IPS-18a (cell line): ENCODE measurements around the gene MET.
"Not testable (repeated sequence)": the region's sequence is repeated elsewhere in the genome, so short reads cannot be mapped to it uniquely, and the experiment has no call there.

Experiments used
- H3K27ac ChIP-seq: one replicate; pipeline ENCODE4 v1.5.1; 2013; ENCODE audit warnings: low read length
- H3K27me3 ChIP-seq: one replicate; pipeline ENCODE4 v1.6.1; 2013; ENCODE audit warnings: mild to moderate bottlenecking, low read length; ENCODE audit not compliant: control insufficient read depth, insufficient read depth
- H3K36me3 ChIP-seq: one replicate; pipeline ENCODE4 v1.6.1; 2013; ENCODE audit warnings: low read depth, low read length; ENCODE audit not compliant: control insufficient read depth
- H3K4me1 ChIP-seq: one replicate; pipeline ENCODE4 v1.6.1; 2013; ENCODE audit warnings: low read depth, low read length; ENCODE audit not compliant: control insufficient read depth
- H3K4me3 ChIP-seq: one replicate; pipeline ENCODE4 v1.5.1; 2013; ENCODE audit warnings: low read length
- H3K9ac ChIP-seq: one replicate; pipeline ENCODE4 v1.6.1; 2013; ENCODE audit warnings: mild to moderate bottlenecking, low read length, moderate library complexity
- H3K9me3 ChIP-seq: one replicate; pipeline ENCODE4 v1.6.1; 2013; ENCODE audit warnings: low read depth, low read length; ENCODE audit not compliant: control insufficient read depth

The MET gene

GRCh38 chr7:116742641-116743040 lies 70.6 kb downstream of the MET start:
- H3K4me1 ChIP-seq: peaks cover 14% of the 10 kb centered on the region
- no peaks in the 10 kb centered on the region for H3K9me3 ChIP-seq
- H3K36me3 ChIP-seq: no peaks in the 10 kb centered on the region
- no peak overlapping the region for H3K4me3 ChIP-seq
- H3K27me3 ChIP-seq: no peaks in the 10 kb centered on the region
- H3K27ac ChIP-seq: no peak overlapping the region
- H3K9ac ChIP-seq: no peak overlapping the region

- H3K9me3 ChIP-seq, H3K4me1 ChIP-seq, H3K27me3 ChIP-seq, H3K9ac ChIP-seq, H3K36me3 ChIP-seq, H3K27ac ChIP-seq, H3K4me3 ChIP-seq: not testable (repeated sequence)
These were observed 71.8 kb downstream of the MET start for GRCh38 chr7:116743835-116744234.

GRCh38 chr7:116746388-116746787 lies 74.4 kb downstream of the MET start:
- not testable (repeated sequence) for H3K36me3 ChIP-seq, H3K9me3 ChIP-seq, H3K9ac ChIP-seq, H3K27me3 ChIP-seq, H3K4me3 ChIP-seq, H3K27ac ChIP-seq, H3K4me1 ChIP-seq

GRCh38 chr7:116751070-116751469 lies 79.1 kb downstream of the MET start:
- not testable (repeated sequence) for H3K9ac ChIP-seq, H3K27me3 ChIP-seq, H3K9me3 ChIP-seq, H3K27ac ChIP-seq, H3K4me3 ChIP-seq, H3K36me3 ChIP-seq, H3K4me1 ChIP-seq

GRCh38 chr7:116752305-116753074 lies 80.5 kb downstream of the MET start:
- H3K4me1 ChIP-seq: no peaks in the 10 kb centered on the region
- no peak overlapping the region for H3K9ac ChIP-seq
- H3K9me3 ChIP-seq: no peaks in the 10 kb centered on the region
- no peak overlapping the region for H3K27ac ChIP-seq
- no peak overlapping the region for H3K4me3 ChIP-seq
- H3K27me3 ChIP-seq: no peaks in the 10 kb centered on the region
- no peaks in the 10 kb centered on the region for H3K36me3 ChIP-seq

GRCh38 chr7:116753130-116753529 lies 81.1 kb downstream of the MET start:
- Histone ChIP-seq H3K27ac (no peak overlapping the region), H3K36me3 (no peaks in the 10 kb centered on the region), H3K4me3 (no peak overlapping the region), H3K9ac (no peak overlapping the region), H3K4me1 (no peaks in the 10 kb centered on the region), H3K9me3 (no peaks in the 10 kb centered on the region), H3K27me3 (no peaks in the 10 kb centered on the region)

- no peaks in the 10 kb centered on the region for H3K9me3 ChIP-seq
- no peaks in the 10 kb centered on the region for H3K36me3 ChIP-seq
- H3K9ac ChIP-seq: no peak overlapping the region
- H3K27me3 ChIP-seq: no peaks in the 10 kb centered on the region
- no peak overlapping the region for H3K27ac ChIP-seq
- H3K4me1 ChIP-seq: no peaks in the 10 kb centered on the region
- no peak overlapping the region for H3K4me3 ChIP-seq
These were observed 82.2 kb downstream of the MET start for GRCh38 chr7:116754186-116754585.

- H3K4me1 ChIP-seq: no peaks in the 10 kb centered on the region
- H3K27me3 ChIP-seq: no peaks in the 10 kb centered on the region
- H3K9me3 ChIP-seq: no peaks in the 10 kb centered on the region
- no peak overlapping the region for H3K27ac ChIP-seq
- no peak overlapping the region for H3K9ac ChIP-seq
- no peaks in the 10 kb centered on the region for H3K36me3 ChIP-seq
- H3K4me3 ChIP-seq: no peak overlapping the region
These were observed 85.3 kb downstream of the MET start for GRCh38 chr7:116757283-116757682.

GRCh38 chr7:116759642-116760041 lies 87.6 kb downstream of the MET start:
- H3K36me3 ChIP-seq, H3K27me3 ChIP-seq, H3K9ac ChIP-seq, H3K9me3 ChIP-seq, H3K4me1 ChIP-seq, H3K4me3 ChIP-seq, H3K27ac ChIP-seq: not testable (repeated sequence)

GRCh38 chr7:116762971-116763370 lies 91.0 kb downstream of the MET start:
- Histone ChIP-seq H3K36me3 (no peaks in the 10 kb centered on the region), H3K9me3 (no peaks in the 10 kb centered on the region), H3K27me3 (no peaks in the 10 kb centered on the region), H3K4me3 (no peak overlapping the region), H3K9ac (no peak overlapping the region), H3K4me1 (no peaks in the 10 kb centered on the region), H3K27ac (no peak overlapping the region)

- Histone ChIP-seq H3K27ac (no peak overlapping the region), H3K4me3 (no peak overlapping the region), H3K27me3 (no peaks in the 10 kb centered on the region), H3K9ac (no peak overlapping the region), H3K36me3 (no peaks in the 10 kb centered on the region), H3K4me1 (no peaks in the 10 kb centered on the region), H3K9me3 (no peaks in the 10 kb centered on the region)
These were observed 91.7 kb downstream of the MET start for GRCh38 chr7:116763647-116764046.

GRCh38 chr7:116766881-116767280 lies 94.9 kb downstream of the MET start:
- Histone ChIP-seq H3K27me3 (no peaks in the 10 kb centered on the region), H3K27ac (no peak overlapping the region), H3K36me3 (no peaks in the 10 kb centered on the region), H3K9ac (no peak overlapping the region), H3K4me3 (no peak overlapping the region), H3K9me3 (no peaks in the 10 kb centered on the region), H3K4me1 (no peaks in the 10 kb centered on the region)
